GM12878 (cell line): ENCODE data around the gene TNNC2. TPM values are rescaled to one million over a fixed set of nuclear protein-coding genes. Genes with fewer than 3 reads are reported as not detected.

Source experiments
- CHD2 ChIP-seq: IDR thresholded peaks from 2 replicates; pipeline ENCODE4 v1.6.1; 2011; ENCODE audit warnings: low read depth, low read length, improper control_type of control experiment, borderline replicate concordance
- ETV6 ChIP-seq, 2 experiments: fragments of 450-650 bp in 1 of 2; IDR thresholded peaks in 1 of 2; conservative IDR thresholded peaks in 1 of 2; 2 replicates each; pipeline ENCODE4 v1.6.1; 2014; ENCODE audit warnings: antibody characterized with exemption in 1 of 2, borderline replicate concordance in 1 of 2, low read depth in 1 of 2, mild to moderate bottlenecking in 1 of 2, moderate library complexity in 1 of 2
- IRF4 ChIP-seq: IDR thresholded peaks from 2 replicates; pipeline ENCODE4 v1.6.1; 2011; ENCODE audit warnings: low read depth, low read length
- NFYA ChIP-seq: IDR thresholded peaks from 2 replicates; pipeline ENCODE4 v1.6.1; 2011; ENCODE audit warnings: low read depth, mild to moderate bottlenecking, low read length, improper control_type of control experiment, borderline replicate concordance
- REST ChIP-seq: IDR thresholded peaks from 2 replicates; pipeline ENCODE4 v1.6.1; 2012; ENCODE audit warnings: mild to moderate bottlenecking, low read depth, low read length
- polyA plus RNA-seq, 11 experiments: library from polyadenylated mRNA; depleted of rRNA in 4 of 11; unstranded in 6 of 11; stranded (reverse) in 5 of 11; fragments of >200 nt; fragmentation: Nextera tagmentation in 4 of 11; fragmentation: Illumina TruSeq in 1 of 11; extraction: Ambion mirVana in 4 of 11; extraction: Trizol in 1 of 11; gene quantifications; 1 replicate in 1 of 11; 2 replicates in 10 of 11; pipeline versions ENCODE4 v1.2.1 to v1.2.3, GENCODE V29; 2011 to 2016; ENCODE audit warnings: inconsistent platforms in 2 of 11, missing spikeins in 2 of 11, low read depth in 1 of 11
- total RNA-seq, 4 experiments: library from RNA; depleted of rRNA in 3 of 4; stranded (reverse); fragments of >200 nt in 3 of 4; fragmentation: Illumina TruSeq in 1 of 4; extraction: Trizol in 1 of 4; gene quantifications; 2 replicates each; pipeline versions ENCODE4 v1.2.1 to v1.2.3, GENCODE V29; 2013 to 2021
- TF ChIP-seq, protein P1 (sequence below): fragments of 450-650 bp; IDR thresholded peaks from 2 replicates; pipeline ENCODE4 v1.6.1; 2017; ENCODE audit warnings: mild to moderate bottlenecking, moderate library complexity

The TNNC2 gene
- total and polyA plus RNA-seq, 10 of the 15 experiments (the other 5 are each of a cell fraction or from before 2014, with no cell fraction given) = 0.37 TPM; not detected in 9

GRCh38 chr20:45850926-45851325 lies 23.8 kb upstream of the TNNC2 start (continued):
- no peak for TF ChIP-seq REST
- no peak for TF ChIP-seq CHD2
- TF ChIP-seq, protein P1, sequence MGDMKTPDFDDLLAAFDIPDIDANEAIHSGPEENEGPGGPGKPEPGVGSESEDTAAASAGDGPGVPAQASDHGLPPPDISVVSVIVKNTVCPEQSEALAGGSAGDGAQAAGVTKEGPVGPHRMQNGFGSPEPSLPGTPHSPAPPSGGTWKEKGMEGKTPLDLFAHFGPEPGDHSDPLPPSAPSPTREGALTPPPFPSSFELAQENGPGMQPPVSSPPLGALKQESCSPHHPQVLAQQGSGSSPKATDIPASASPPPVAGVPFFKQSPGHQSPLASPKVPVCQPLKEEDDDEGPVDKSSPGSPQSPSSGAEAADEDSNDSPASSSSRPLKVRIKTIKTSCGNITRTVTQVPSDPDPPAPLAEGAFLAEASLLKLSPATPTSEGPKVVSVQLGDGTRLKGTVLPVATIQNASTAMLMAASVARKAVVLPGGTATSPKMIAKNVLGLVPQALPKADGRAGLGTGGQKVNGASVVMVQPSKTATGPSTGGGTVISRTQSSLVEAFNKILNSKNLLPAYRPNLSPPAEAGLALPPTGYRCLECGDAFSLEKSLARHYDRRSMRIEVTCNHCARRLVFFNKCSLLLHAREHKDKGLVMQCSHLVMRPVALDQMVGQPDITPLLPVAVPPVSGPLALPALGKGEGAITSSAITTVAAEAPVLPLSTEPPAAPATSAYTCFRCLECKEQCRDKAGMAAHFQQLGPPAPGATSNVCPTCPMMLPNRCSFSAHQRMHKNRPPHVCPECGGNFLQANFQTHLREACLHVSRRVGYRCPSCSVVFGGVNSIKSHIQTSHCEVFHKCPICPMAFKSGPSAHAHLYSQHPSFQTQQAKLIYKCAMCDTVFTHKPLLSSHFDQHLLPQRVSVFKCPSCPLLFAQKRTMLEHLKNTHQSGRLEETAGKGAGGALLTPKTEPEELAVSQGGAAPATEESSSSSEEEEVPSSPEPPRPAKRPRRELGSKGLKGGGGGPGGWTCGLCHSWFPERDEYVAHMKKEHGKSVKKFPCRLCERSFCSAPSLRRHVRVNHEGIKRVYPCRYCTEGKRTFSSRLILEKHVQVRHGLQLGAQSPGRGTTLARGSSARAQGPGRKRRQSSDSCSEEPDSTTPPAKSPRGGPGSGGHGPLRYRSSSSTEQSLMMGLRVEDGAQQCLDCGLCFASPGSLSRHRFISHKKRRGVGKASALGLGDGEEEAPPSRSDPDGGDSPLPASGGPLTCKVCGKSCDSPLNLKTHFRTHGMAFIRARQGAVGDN = no peak
- TF ChIP-seq ETV6 (conservative IDR thresholded peaks at IDR 0.05 in 1 of 2, IDR thresholded peaks at IDR 0.05 in 1 of 2; ENCODE audit: borderline replicate concordance in 1 of 2, low read depth in 1 of 2) = no peak
- no peak for TF ChIP-seq NFYA
- no peak for TF ChIP-seq IRF4
